Bronchial epithelial cell (primary cell): Measurements from ENCODE around the gene CCDC28B. TPM values are rescaled to one million over a fixed set of nuclear protein-coding genes. Genes with fewer than 3 reads are reported as not detected.

Source experiments
- DNase-seq: peaks from one replicate; pipeline ENCODE4 v3.0.0-alpha.2; 2010; ENCODE audit warnings: low read depth
- FAIRE-seq: peaks from 2 replicates; lab custom pipeline; 2011; peaks lifted over from hg19 to GRCh38; lab: Jason Lieb, UNC
- H3K27me3 ChIP-seq: 2 replicates; pipeline ENCODE4 v1.5.1; 2011; ENCODE audit warnings: low read length; ENCODE audit not compliant: control insufficient read depth, insufficient read depth
- H3K36me3 ChIP-seq: 2 replicates; pipeline ENCODE4 v1.5.1; 2011; ENCODE audit warnings: low read length; ENCODE audit not compliant: control insufficient read depth, insufficient read depth
- H3K4me3 ChIP-seq: 2 replicates; pipeline ENCODE4 v1.5.1; 2011; ENCODE audit warnings: mild to moderate bottlenecking, low read depth, low read length, control low read depth
- total RNA-seq: library from RNA; depleted of rRNA; stranded (reverse); fragments of >200 nt; gene quantifications from 2 replicates; pipeline ENCODE4 v1.2.1, GENCODE V29; 2014
- TF ChIP-seq, protein P1 (sequence below): IDR thresholded peaks from 2 replicates; pipeline ENCODE4 v1.5.1; 2011; ENCODE audit warnings: mild to moderate bottlenecking, moderate library complexity, low read length, control low read depth, inconsistent platforms; ENCODE audit not compliant: insufficient read depth, severe bottlenecking

Gene CCDC28B
- total RNA-seq, 1 donor from 2014 or later, result 2.9 TPM

DNA sequence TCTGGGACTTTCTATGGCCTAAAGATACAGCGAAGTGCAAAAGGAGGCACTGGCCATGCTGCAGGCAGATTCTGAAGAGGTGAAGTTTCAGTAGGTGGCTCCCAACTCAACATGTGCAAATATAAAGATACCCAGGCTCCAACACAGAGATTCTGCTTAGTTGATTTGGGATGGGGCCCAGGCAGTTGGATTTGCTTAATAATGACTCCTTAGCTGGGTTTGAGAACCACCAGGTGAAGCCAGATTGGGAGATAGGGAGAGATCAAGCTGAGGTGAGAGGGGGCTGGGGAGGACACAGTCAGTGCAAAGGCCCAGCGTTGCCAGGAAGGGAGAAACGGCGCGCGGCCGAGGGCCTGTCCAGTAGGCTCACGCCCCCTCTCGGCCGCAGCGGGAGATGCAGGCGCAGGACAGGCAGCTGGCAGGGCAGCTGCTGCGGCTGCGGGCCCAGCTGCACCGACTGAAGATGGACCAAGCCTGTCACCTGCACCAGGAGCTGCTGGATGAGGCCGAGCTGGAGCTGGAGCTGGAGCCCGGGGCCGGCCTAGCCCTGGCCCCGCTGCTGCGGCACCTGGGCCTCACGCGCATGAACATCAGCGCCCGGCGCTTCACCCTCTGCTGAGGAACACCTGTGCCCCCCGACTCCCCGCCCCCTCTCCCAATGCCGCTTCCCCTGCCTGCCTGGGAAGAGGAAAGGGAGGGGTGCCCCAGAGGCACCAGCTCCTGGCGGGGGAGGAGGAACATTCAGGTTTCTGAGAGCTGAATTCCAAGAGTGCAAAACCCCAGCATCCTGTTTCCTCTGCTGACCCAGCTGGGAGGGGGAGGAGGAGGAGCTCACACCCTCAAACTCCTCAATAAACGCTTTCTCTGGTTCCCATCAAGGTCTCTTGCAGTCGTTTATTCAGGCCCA, 47.8 kb downstream of the CCDC28B start:
- Histone ChIP-seq H3K4me3 (no peak overlapping the region), H3K27me3 (no peaks in the 10 kb centered on the region), H3K36me3 (no peaks in the 10 kb centered on the region)
- TF ChIP-seq, protein P1, sequence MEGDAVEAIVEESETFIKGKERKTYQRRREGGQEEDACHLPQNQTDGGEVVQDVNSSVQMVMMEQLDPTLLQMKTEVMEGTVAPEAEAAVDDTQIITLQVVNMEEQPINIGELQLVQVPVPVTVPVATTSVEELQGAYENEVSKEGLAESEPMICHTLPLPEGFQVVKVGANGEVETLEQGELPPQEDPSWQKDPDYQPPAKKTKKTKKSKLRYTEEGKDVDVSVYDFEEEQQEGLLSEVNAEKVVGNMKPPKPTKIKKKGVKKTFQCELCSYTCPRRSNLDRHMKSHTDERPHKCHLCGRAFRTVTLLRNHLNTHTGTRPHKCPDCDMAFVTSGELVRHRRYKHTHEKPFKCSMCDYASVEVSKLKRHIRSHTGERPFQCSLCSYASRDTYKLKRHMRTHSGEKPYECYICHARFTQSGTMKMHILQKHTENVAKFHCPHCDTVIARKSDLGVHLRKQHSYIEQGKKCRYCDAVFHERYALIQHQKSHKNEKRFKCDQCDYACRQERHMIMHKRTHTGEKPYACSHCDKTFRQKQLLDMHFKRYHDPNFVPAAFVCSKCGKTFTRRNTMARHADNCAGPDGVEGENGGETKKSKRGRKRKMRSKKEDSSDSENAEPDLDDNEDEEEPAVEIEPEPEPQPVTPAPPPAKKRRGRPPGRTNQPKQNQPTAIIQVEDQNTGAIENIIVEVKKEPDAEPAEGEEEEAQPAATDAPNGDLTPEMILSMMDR, result peak; percentile 96
- FAIRE-seq, result no peak
- DNase-seq, result peak; percentile 58

DNA sequence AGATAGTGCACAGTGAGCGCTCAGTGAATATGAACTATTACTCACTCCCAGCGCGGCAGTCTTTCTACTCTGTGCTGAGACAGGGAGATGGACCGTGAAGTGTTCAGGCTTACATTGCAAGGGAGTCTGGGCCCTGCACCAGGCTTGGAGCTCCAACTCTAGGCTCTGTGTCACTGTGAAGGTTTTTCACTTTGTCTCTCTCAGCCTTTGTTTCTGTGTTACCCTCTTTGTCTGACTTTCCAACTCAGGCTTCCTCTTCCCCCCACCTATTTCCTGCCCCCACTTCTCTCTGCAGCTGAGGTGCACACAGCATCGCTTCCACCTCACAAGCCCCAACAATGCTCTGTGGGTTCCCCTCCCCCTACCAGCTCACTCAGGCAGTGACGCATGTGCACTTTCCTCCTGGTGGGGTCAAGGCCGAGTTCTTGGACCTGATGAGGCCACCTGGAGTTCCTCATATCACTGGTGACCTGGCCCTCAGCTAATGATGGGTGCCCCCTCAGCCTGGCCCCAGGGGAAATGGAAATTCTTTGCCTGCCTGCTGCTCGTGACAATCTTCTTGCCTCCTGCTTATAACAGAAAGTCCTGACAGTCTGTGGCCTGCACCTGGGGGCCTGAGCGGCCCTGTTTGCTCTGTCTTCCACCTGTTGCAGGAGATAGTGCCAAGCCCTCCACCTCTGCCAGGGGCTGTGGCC, 49.6 kb downstream of the CCDC28B start:
- peak; percentile 79 for DNase-seq
- Histone ChIP-seq H3K4me3 (no peak overlapping the region), H3K36me3 (no peaks in the 10 kb centered on the region), H3K27me3 (no peaks in the 10 kb centered on the region)
- TF ChIP-seq, protein P1, result no peak
- FAIRE-seq, result no peak

DNA sequence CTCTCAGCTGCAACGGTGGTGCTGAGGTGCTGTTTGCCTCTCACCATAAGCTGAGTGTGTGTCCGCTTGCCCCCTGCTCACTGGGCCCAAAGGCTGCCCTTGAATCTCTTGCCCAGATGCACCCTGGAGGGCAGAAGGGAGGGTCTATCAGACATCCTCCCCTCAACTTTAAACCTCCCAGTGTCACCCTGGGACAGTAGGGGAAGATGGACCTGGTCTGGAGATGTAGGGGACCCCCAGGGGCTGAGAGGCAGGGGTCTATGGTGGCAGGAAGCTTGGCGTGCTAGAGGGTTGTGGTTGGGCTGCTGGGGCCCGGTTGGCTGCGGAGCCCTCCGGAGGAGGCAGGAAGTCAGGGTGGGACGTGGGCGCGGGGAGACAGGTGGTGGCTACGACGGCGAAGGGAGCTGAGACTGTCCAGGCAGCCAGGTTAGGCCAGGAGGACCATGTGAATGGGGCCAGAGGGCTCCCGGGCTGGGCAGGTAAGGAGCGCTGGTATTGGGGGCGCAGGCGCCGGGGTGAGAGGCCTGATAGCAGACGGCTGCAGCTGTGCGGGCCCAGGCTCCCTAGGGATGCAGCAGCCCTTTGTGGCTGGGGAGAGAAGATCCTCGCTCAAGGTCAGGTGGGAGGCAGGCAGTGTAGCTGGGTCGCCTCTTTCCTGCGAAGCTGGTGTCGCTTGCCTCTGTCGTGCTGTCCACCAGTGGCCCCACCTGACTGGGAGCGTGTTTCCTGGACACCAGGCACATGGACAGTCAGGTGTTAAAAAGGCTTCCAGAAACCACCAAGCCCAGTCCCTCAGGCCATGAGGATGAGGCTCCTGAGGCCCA, 50.7 kb downstream of the CCDC28B start, which contains the start of gene LCK:
Gene LCK, plus strand, starts transcription at position 373 of the 824 bp plus-strand sequence. CDS start 23,065 bp downstream, outside the sequence.
- TF ChIP-seq, protein P1, result no peak
- FAIRE-seq (no peak), DNase-seq (no peak)
- Histone ChIP-seq H3K36me3 (no peaks in the 10 kb centered on the region), H3K4me3 (no peak within 1 kb of the TSS), H3K27me3 (no peaks in the 10 kb centered on the region)

Other genes starting within 250 kb of the CCDC28B start
- 36.6 and 39.8 TPM in 2 replicates for gene KHDRBS1, start 186.7 kb upstream of the CCDC28B start, total RNA-seq
- gene TMEM39B, start 127.7 kb upstream of the CCDC28B start, total RNA-seq, result 2.2 and 2.9 TPM in 2 replicates
- gene KPNA6, start 92.5 kb upstream of the CCDC28B start, total RNA-seq, result 24.2 and 31.1 TPM in 2 replicates
- 54.0 and 62.7 TPM in 2 replicates for gene TXLNA, start 20.9 kb upstream of the CCDC28B start, total RNA-seq
- 2.6 and 3.6 TPM in 2 replicates for gene IQCC, start 5.1 kb downstream of the CCDC28B start, total RNA-seq
- gene DCDC2B, start 8.5 kb downstream of the CCDC28B start, total RNA-seq, result not detected in 2 replicates
- gene TMEM234, start 21.8 kb downstream of the CCDC28B start, total RNA-seq, result 9.0 and 18.3 TPM in 2 replicates
- gene EIF3I, start 21.8 kb downstream of the CCDC28B start, total RNA-seq, result 455 and 626 TPM in 2 replicates
- gene FAM167B, start 46.6 kb downstream of the CCDC28B start, total RNA-seq, result 0.13 and 0.26 TPM in 2 replicates
- gene LCK, start 50.7 kb downstream of the CCDC28B start, total RNA-seq, result 0.26 TPM in 1 of 2 replicates, not detected in the other
- gene HDAC1, start 91.5 kb downstream of the CCDC28B start, total RNA-seq, result 83.7 and 95.8 TPM in 2 replicates
- gene MARCKSL1, start 135.6 kb downstream of the CCDC28B start, total RNA-seq, result 3.2 and 4.2 TPM in 2 replicates
- gene FAM229A, start 161.9 kb downstream of the CCDC28B start, total RNA-seq, result 0.26 and 0.64 TPM in 2 replicates
- 0.26 and 0.64 TPM in 2 replicates for gene TSSK3, start 161.9 kb downstream of the CCDC28B start, total RNA-seq
- 35.5 and 45.6 TPM in 2 replicates for gene BSDC1, start 193.8 kb downstream of the CCDC28B start, total RNA-seq